ENCODE results near the gene GIT1.

GRCh38 chr17:29533976-29534375 lies 55.5 kb downstream of the GIT1 start:
- no peak for TF ChIP-seq EZH2phosphoT487 (IDR thresholded peaks at IDR 0.05; ENCODE audit: unreplicated experiment)
- TF ChIP-seq, protein P1, sequence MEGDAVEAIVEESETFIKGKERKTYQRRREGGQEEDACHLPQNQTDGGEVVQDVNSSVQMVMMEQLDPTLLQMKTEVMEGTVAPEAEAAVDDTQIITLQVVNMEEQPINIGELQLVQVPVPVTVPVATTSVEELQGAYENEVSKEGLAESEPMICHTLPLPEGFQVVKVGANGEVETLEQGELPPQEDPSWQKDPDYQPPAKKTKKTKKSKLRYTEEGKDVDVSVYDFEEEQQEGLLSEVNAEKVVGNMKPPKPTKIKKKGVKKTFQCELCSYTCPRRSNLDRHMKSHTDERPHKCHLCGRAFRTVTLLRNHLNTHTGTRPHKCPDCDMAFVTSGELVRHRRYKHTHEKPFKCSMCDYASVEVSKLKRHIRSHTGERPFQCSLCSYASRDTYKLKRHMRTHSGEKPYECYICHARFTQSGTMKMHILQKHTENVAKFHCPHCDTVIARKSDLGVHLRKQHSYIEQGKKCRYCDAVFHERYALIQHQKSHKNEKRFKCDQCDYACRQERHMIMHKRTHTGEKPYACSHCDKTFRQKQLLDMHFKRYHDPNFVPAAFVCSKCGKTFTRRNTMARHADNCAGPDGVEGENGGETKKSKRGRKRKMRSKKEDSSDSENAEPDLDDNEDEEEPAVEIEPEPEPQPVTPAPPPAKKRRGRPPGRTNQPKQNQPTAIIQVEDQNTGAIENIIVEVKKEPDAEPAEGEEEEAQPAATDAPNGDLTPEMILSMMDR (conservative IDR thresholded peaks at IDR 0.05; ENCODE audit: low read depth in 2 of 2): no peak
- no peak for TF ChIP-seq POLR2AphosphoS5 (IDR thresholded peaks at IDR 0.05; ENCODE audit: low read depth)
- no peak for TF ChIP-seq EZH2 (IDR thresholded peaks at IDR 0.05; ENCODE audit: low read depth, unreplicated experiment)
- TF ChIP-seq, protein P2, sequence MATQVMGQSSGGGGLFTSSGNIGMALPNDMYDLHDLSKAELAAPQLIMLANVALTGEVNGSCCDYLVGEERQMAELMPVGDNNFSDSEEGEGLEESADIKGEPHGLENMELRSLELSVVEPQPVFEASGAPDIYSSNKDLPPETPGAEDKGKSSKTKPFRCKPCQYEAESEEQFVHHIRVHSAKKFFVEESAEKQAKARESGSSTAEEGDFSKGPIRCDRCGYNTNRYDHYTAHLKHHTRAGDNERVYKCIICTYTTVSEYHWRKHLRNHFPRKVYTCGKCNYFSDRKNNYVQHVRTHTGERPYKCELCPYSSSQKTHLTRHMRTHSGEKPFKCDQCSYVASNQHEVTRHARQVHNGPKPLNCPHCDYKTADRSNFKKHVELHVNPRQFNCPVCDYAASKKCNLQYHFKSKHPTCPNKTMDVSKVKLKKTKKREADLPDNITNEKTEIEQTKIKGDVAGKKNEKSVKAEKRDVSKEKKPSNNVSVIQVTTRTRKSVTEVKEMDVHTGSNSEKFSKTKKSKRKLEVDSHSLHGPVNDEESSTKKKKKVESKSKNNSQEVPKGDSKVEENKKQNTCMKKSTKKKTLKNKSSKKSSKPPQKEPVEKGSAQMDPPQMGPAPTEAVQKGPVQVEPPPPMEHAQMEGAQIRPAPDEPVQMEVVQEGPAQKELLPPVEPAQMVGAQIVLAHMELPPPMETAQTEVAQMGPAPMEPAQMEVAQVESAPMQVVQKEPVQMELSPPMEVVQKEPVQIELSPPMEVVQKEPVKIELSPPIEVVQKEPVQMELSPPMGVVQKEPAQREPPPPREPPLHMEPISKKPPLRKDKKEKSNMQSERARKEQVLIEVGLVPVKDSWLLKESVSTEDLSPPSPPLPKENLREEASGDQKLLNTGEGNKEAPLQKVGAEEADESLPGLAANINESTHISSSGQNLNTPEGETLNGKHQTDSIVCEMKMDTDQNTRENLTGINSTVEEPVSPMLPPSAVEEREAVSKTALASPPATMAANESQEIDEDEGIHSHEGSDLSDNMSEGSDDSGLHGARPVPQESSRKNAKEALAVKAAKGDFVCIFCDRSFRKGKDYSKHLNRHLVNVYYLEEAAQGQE (IDR thresholded peaks at IDR 0.05; ENCODE audit: unreplicated experiment): no peak
- no peak for TF ChIP-seq CREB1 (CRISPR knock-in tag; IDR thresholded peaks at IDR 0.05; ENCODE audit: low read depth)
- no peak for TF ChIP-seq ZNF331 (CRISPR knock-in tag; IDR thresholded peaks at IDR 0.05; ENCODE audit: low read depth)

Measured in GM23338 (cell line).